ENCODE measurements around the gene SPTB.

The SPTB gene

GRCh38 chr14:64779472-64779871, 100.2 kb downstream of the SPTB start:
- TF ChIP-seq CTCF (IDR thresholded peaks at IDR 0.05; ENCODE audit: borderline replicate concordance, extremely low read depth, low read length, poor library complexity, severe bottlenecking): no peak
- TF ChIP-seq EZH2 (IDR thresholded peaks at IDR 0.05; ENCODE audit: borderline replicate concordance, low read depth, low read length, severe bottlenecking): no peak
- Histone ChIP-seq H3K9ac (ENCODE audit: low read depth, low read length) (no peak overlapping the region), H3K4me1 (ENCODE audit: insufficient read depth, low read length) (no peaks in the 10 kb centered on the region), H2AFZ (ENCODE audit: low read depth, low read length) (no peak overlapping the region), H3K4me3 (ENCODE audit: low read depth in 1 of 2, low read length in 2 of 2) (no peak overlapping the region), H3K27ac (ENCODE audit: low read length) (no peak overlapping the region), H3K27me3 (ENCODE audit: insufficient read depth, low read length, poor library complexity) (peaks cover 4% of the 10 kb centered on the region), H4K20me1 (ENCODE audit: insufficient read depth, low read length) (no peaks in the 10 kb centered on the region), H3K9me3 (ENCODE audit: insufficient read depth, low read length, severe bottlenecking) (no peaks in the 10 kb centered on the region), H3K4me2 (ENCODE audit: insufficient read depth, low read length) (no peak overlapping the region), H3K79me2 (ENCODE audit: insufficient read depth, low read length) (no peaks in the 10 kb centered on the region), H3K36me3 (ENCODE audit: insufficient read depth, low read length) (no peaks in the 10 kb centered on the region)
- ATAC-seq (ENCODE audit: insufficient read depth, low read depth) (no peak), DNase-seq (no peak)

- H3K4me3 ChIP-seq (ENCODE audit: low read depth in 1 of 2, low read length in 2 of 2): no peak overlapping the region
- H3K4me1 ChIP-seq (ENCODE audit: insufficient read depth, low read length): no peaks in the 10 kb centered on the region
- TF ChIP-seq CTCF (IDR thresholded peaks at IDR 0.05; ENCODE audit: borderline replicate concordance, extremely low read depth, low read length, poor library complexity, severe bottlenecking): no peak
- no peak for TF ChIP-seq EZH2 (IDR thresholded peaks at IDR 0.05; ENCODE audit: borderline replicate concordance, low read depth, low read length, severe bottlenecking)
- H3K27me3 ChIP-seq (ENCODE audit: insufficient read depth, low read length, poor library complexity): peaks cover 4% of the 10 kb centered on the region
- H3K4me2 ChIP-seq (ENCODE audit: insufficient read depth, low read length): no peak overlapping the region
- no peak overlapping the region for H2AFZ ChIP-seq (ENCODE audit: low read depth, low read length)
- H3K9me3 ChIP-seq (ENCODE audit: insufficient read depth, low read length, severe bottlenecking): no peaks in the 10 kb centered on the region
- H3K36me3 ChIP-seq (ENCODE audit: insufficient read depth, low read length): no peaks in the 10 kb centered on the region
- no peak overlapping the region for H3K27ac ChIP-seq (ENCODE audit: low read length)
- H3K9ac ChIP-seq (ENCODE audit: low read depth, low read length): no peak overlapping the region
- H3K79me2 ChIP-seq (ENCODE audit: insufficient read depth, low read length): no peaks in the 10 kb centered on the region
- ATAC-seq (ENCODE audit: insufficient read depth, low read depth): no peak
- H4K20me1 ChIP-seq (ENCODE audit: insufficient read depth, low read length): no peaks in the 10 kb centered on the region
- no peak for DNase-seq
These were observed 101.5 kb downstream of the SPTB start for GRCh38 chr14:64778104-64778754.

- H3K27ac ChIP-seq (ENCODE audit: low read length): no peak overlapping the region
- no peaks in the 10 kb centered on the region for H3K9me3 ChIP-seq (ENCODE audit: insufficient read depth, low read length, severe bottlenecking)
- no peak overlapping the region for H3K9ac ChIP-seq (ENCODE audit: low read depth, low read length)
- no peaks in the 10 kb centered on the region for H3K79me2 ChIP-seq (ENCODE audit: insufficient read depth, low read length)
- no peaks in the 10 kb centered on the region for H3K36me3 ChIP-seq (ENCODE audit: insufficient read depth, low read length)
- DNase-seq (no peak), ATAC-seq (ENCODE audit: insufficient read depth, low read depth) (no peak)
- H3K27me3 ChIP-seq (ENCODE audit: insufficient read depth, low read length, poor library complexity): peaks cover 2% of the 10 kb centered on the region
- H3K4me2 ChIP-seq (ENCODE audit: insufficient read depth, low read length): no peak overlapping the region
- H3K4me1 ChIP-seq (ENCODE audit: insufficient read depth, low read length): no peaks in the 10 kb centered on the region
- no peak overlapping the region for H3K4me3 ChIP-seq (ENCODE audit: low read depth in 1 of 2, low read length in 2 of 2)
- no peaks in the 10 kb centered on the region for H4K20me1 ChIP-seq (ENCODE audit: insufficient read depth, low read length)
- no peak for TF ChIP-seq EZH2 (IDR thresholded peaks at IDR 0.05; ENCODE audit: borderline replicate concordance, low read depth, low read length, severe bottlenecking)
- TF ChIP-seq CTCF (IDR thresholded peaks at IDR 0.05; ENCODE audit: borderline replicate concordance, extremely low read depth, low read length, poor library complexity, severe bottlenecking): no peak
- H2AFZ ChIP-seq (ENCODE audit: low read depth, low read length): no peak overlapping the region
These were observed 102.2 kb downstream of the SPTB start for GRCh38 chr14:64777461-64777860.

All from DND-41 (cell line).